Sigmoid colon (tissue), 7 donors: ENCODE data around the gene CFAP20. TPM values are rescaled to one million over a fixed set of nuclear protein-coding genes. Genes with fewer than 3 reads are reported as not detected.

Experiments
- DNase-seq: peaks from one replicate; pipeline ENCODE4 v3.0.0-alpha.2; 2019
- H3K27ac ChIP-seq, 4 donors: fragments of 200-600 bp; sonication (generic); one replicate each; pipeline ENCODE4 v1.5.1; 2016 to 2019; ENCODE audit warnings: mild to moderate bottlenecking in 1 of 4
- H3K27me3 ChIP-seq, 3 donors: fragments of 200-600 bp; sonication (generic); one replicate each; pipeline ENCODE4 v1.5.1; 2019; ENCODE audit warnings: mild to moderate bottlenecking in 1 of 3
- H3K36me3 ChIP-seq, 4 donors: fragments of 200-600 bp; sonication (generic); one replicate each; pipeline ENCODE4 v1.5.1; 2016 to 2019
- H3K4me1 ChIP-seq, 4 donors: fragments of 200-600 bp; sonication (generic); one replicate each; pipeline ENCODE4 v1.5.1; 2017 to 2019
- H3K4me3 ChIP-seq, 4 donors: fragments of 200-600 bp; sonication (generic); one replicate each; pipeline ENCODE4 v1.5.1; 2017 to 2019; ENCODE audit warnings: mild to moderate bottlenecking in 2 of 4, moderate library complexity in 1 of 4
- H3K9me3 ChIP-seq, 4 donors: fragments of 200-600 bp in 3 of 4; sonication (generic) in 3 of 4; one replicate each; pipeline versions ENCODE4 v1.5.1 to v1.6.1; 2013 to 2019
- CTCF ChIP-seq, 4 experiments: fragments of 450-650 bp in 3 of 4; fragments of 200-600 bp in 1 of 4; IDR thresholded peaks; one replicate each; pipeline ENCODE4 v1.5.1; 2016 to 2019; ENCODE audit warnings: antibody characterized with exemption in 4 of 4, mild to moderate bottlenecking in 3 of 4, moderate library complexity in 2 of 4
- EP300 ChIP-seq, 4 donors: sonication (generic); formaldehyde crosslinking; IDR thresholded peaks; one replicate each; pipeline ENCODE4 v1.6.1; 2017; ENCODE audit warnings: antibody characterized with exemption in 4 of 4
- POLR2A ChIP-seq, 2 donors: fragments of 450-650 bp; IDR thresholded peaks; one replicate each; pipeline ENCODE4 v1.6.1; 2016; ENCODE audit warnings: antibody characterized with exemption in 2 of 2, mild to moderate bottlenecking in 2 of 2, moderate library complexity in 2 of 2
- POLR2AphosphoS5 ChIP-seq, 4 donors: sonication (generic); formaldehyde crosslinking; IDR thresholded peaks; one replicate each; pipeline ENCODE4 v1.6.1; 2017; ENCODE audit warnings: antibody characterized with exemption in 4 of 4
- WGBS, 2 donors: extraction: QIAGEN DNeasy Blood & Tissue Kit; methylation state at CpG; one replicate each; pipeline ENCODE4 v1.1.7; 2013; 5-methylcytosine and 5-hydroxymethylcytosine counted together
- intact Hi-C: fragments of 100-400 bp; cut with DNase I; formaldehyde crosslinking; loops from one replicate; pipeline ENCODE4 v1.15.1; 2023
- polyA plus RNA-seq, 3 donors: library from polyadenylated mRNA; stranded (reverse); fragments of 200-250 nt; gene quantifications; one replicate each; pipeline ENCODE4 v1.2.3, GENCODE V29; 2013
- total RNA-seq, 4 donors: library from RNA; depleted of rRNA; stranded (reverse); fragments of >200 nt; gene quantifications; one replicate each; pipeline ENCODE4 v1.1.0, GENCODE V29; 2016
- donor health status: healthy with polysubstance abuse.
- donor health status: Bipolar disorder and iron deficiency.
- donor health status: healthy.

Gene CFAP20
- total and polyA plus RNA-seq, 7 donors = 11.9 to 42.5 (median 28.3) TPM

DNA sequence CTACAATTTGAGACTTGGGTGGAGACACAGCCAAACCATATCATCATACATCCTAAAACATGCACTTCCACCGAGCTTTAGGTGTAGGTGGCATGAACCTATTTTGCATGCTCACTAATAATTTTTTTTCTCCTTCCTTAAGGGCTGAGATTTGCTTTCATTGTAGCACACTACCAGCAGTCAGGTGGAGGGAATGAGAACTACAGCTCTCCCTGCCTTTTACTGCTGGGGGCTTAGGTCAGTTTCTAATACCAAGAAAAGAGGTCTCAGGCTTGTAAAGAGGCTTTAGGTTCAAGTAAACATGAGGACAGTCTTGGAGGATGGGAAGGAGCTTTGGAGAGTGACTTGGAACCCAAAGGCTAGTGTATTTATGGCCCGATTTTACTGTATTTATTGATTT is 22.0 kb downstream of the CFAP20 start:
- no peak for DNase-seq
- WGBS, 2 donors = 52 to 65% methylated on average over 2 of the region's 2 CpGs
- Histone ChIP-seq H3K27ac (no peak overlapping the region), H3K4me1 (no peaks in the 10 kb centered on the region), H3K36me3 (no peaks in the 10 kb centered on the region), H3K9me3 (no peaks in the 10 kb centered on the region), H3K27me3 (no peaks in the 10 kb centered on the region), H3K4me3 (no peak overlapping the region)
- TF ChIP-seq POLR2AphosphoS5 (IDR thresholded peaks at IDR 0.05) (no peak), POLR2A (IDR thresholded peaks at IDR 0.05) (no peak), EP300 (IDR thresholded peaks at IDR 0.05) (no peak), CTCF (IDR thresholded peaks at IDR 0.05) (no peak)
- intact Hi-C loops = no loop called here

DNA sequence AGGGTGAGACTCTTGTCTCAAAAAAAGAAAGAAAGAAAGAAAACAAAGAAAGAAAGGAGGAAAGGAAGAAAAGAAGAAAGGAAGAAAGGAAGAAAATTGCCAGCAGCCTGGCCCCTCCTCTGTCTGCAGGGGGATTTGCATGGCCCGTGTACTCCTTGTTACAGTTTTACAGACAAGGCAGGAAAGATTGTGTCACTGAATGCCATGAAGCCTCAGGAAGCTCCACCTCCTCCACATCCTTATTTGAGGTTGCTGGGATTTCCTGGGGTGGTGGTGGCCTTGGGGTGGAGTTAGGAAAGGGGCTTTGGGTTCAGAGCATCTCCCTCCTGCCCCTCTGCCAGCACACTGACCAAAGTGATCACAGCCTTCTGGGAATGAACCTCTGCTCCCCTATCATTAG is 23.6 kb downstream of the CFAP20 start:
- H3K36me3 ChIP-seq = no peaks in the 10 kb centered on the region
- no peak for DNase-seq
- intact Hi-C loops = no loop called here
- H3K9me3 ChIP-seq = no peaks in the 10 kb centered on the region
- no peaks in the 10 kb centered on the region for H3K4me1 ChIP-seq
- 0 to 3% methylated on average over 1 of the region's 1 CpG for WGBS, 2 donors
- no peaks in the 10 kb centered on the region for H3K27me3 ChIP-seq
- H3K4me3 ChIP-seq = no peak overlapping the region
- TF ChIP-seq CTCF (IDR thresholded peaks at IDR 0.05) = no peak
- no peak for TF ChIP-seq POLR2AphosphoS5 (IDR thresholded peaks at IDR 0.05)
- TF ChIP-seq POLR2A (IDR thresholded peaks at IDR 0.05) = no peak
- no peak for TF ChIP-seq EP300 (IDR thresholded peaks at IDR 0.05)
- no peak overlapping the region for H3K27ac ChIP-seq

DNA sequence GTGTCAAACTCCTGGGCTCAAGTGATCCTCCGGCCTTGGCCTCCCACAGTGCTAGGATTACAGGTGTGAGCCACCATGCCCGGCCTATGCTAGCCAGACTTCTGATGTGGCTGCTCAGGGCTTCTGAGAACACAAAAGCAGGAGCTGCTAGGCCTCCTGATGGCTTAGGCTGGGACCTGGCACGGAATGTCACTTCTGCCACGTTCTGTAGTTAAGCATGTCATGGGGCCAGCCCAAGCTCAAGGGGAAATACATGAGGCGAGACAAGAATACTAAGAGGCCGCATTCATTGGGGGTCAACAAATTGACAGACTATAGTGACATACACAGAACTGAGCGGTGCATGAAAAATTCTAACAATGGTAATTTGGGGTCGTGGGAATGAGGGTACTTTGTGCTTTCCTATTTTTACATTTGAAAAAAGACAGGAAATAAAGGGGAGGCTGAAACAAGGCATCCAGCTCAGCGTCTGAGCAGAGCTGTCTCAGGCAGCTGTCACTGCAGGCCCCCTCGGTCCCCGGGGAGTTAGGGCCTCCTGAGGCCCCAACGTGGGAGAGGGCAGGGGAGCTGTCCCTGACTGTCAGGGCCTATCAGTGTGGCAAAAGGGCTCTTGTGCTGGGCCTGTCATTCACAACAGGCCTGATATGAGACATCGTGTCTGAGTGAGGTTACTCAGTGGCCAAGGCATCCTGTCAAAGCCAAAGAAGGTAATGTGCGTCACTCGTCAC is 26.4 kb downstream of the CFAP20 start:
- H3K4me3 ChIP-seq = no peak overlapping the region
- 81 to 90% methylated on average over 15 of the region's 15 CpGs for WGBS, 2 donors
- H3K27ac ChIP-seq = no peak overlapping the region
- no peaks in the 10 kb centered on the region for H3K27me3 ChIP-seq
- no peak for DNase-seq
- TF ChIP-seq POLR2A (IDR thresholded peaks at IDR 0.05) (no peak), POLR2AphosphoS5 (IDR thresholded peaks at IDR 0.05) (no peak), CTCF (IDR thresholded peaks at IDR 0.05) (no peak), EP300 (IDR thresholded peaks at IDR 0.05) (no peak)
- H3K4me1 ChIP-seq = no peaks in the 10 kb centered on the region
- no peaks in the 10 kb centered on the region for H3K9me3 ChIP-seq
- intact Hi-C loops = no loop called here
- no peaks in the 10 kb centered on the region for H3K36me3 ChIP-seq

DNA sequence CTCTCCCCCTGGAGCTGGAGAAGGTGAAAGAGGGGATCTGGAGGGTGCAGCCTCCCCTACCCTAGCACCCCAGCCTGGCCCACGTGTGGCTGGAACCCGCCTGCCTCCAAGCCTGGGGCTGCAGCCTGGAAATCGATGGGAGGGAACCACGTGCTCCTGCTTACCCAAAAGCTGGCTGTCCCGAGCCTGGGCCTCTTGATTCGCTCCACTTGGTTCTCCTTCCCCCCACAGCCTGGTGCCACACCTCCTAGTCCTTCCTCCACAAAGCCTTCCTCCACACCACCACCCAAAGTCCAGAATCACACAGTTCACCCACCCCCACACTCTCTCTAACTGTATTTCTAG is 29.3 kb downstream of the CFAP20 start:
- no peak for TF ChIP-seq EP300 (IDR thresholded peaks at IDR 0.05)
- no peak for TF ChIP-seq CTCF (IDR thresholded peaks at IDR 0.05)
- no peak for TF ChIP-seq POLR2AphosphoS5 (IDR thresholded peaks at IDR 0.05)
- no peak for TF ChIP-seq POLR2A (IDR thresholded peaks at IDR 0.05)
- Histone ChIP-seq H3K36me3 (no peaks in the 10 kb centered on the region), H3K27ac (no peak overlapping the region), H3K9me3 (no peaks in the 10 kb centered on the region), H3K4me3 (no peak overlapping the region), H3K27me3 (peaks cover 0 to 7% (median 0%) of the 10 kb centered on the region in 3 donors), H3K4me1 (no peaks in the 10 kb centered on the region)
- intact Hi-C loops = no loop called here
- WGBS, 2 donors = 81% methylated on average over 6 of the region's 6 CpGs
- DNase-seq = peak; percentile 30
